NCI-H69 (cell line): ENCODE results near the gene PHF20.
"Not testable (repeated sequence)": the region's sequence is repeated elsewhere in the genome, so short reads cannot be mapped to it uniquely, and the experiment has no call there.

Source experiments
- DNase-seq: peaks from one replicate; lab custom pipeline; 2025; lab: John Stamatoyannopoulos, UW

The PHF20 gene

DNA sequence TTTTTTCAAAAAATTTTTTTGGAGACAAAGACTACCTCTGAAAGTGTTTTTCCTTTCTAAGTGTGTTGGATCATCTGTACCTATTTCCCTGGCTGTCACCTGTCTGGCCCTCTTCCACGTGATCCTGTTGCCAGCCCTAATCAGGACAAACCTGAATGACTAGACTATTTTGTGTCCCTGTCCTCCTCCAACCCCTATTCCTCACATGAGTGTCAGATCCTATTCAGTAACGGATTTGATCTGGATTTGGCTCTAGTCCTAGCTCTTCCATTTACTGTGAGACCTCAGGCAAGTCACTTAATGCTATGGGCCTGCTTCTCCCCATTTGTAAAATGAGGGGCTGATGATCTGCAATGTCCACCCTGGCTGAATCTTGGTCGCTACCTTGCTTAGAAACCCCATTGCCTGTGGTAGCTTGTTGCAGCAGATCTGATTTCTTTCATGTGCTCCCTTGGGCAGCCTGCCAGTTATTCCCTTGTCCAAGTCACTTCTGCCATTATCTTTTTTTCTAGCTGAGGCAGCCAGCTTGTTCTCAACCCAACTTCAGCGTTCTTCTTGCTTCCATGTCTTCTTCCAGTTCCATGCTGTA, 4.8 kb downstream of the PHF20 start:
- DNase-seq = peak; percentile 73

DNA sequence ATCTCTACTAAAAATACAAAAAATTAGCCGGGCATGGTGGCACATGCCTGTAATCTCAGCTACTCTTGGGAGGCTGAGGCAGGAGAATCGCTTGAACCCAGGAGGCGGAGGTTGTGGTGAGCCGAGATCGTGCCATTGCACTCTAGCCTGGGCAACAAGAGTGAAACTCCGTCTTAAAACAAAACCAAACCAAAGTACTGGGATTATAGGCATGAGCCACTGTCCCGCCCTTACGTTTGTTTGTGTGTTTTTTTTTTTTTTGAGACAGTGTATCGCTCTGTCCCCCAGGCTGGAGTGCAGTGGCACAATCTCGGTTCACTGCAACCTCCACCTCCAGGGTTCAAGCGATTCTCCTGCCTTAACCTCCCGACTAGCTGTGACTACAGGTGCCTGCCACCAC, 12.0 kb downstream of the PHF20 start:
- not testable (repeated sequence) for DNase-seq

- DNase-seq = not testable (repeated sequence)
Observed at GRCh38 chr20:35785541-35785940, 13.7 kb downstream of the PHF20 start.

DNA sequence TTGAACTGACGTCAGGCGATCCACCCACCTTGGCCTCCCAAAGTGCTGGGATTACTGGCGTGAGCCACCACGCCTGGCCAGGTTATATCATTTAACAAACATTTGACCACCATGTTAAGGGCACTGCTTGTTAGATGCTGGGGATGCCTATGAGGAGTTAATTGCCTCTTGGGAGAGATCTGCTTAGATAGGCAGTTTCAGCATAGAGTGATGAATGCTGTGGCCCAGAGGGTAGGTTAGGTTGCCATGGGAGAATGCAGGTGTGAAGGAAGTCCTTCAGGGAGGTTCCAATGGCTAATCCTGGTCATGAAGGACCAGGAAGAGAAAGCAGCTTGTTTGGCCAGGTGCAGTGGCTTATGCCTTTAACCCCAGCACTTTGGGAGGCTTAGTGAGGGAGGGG, 17.0 kb downstream of the PHF20 start:
- no peak for DNase-seq

- no peak for DNase-seq
Observed at GRCh38 chr20:35791097-35791496, 19.3 kb downstream of the PHF20 start.

GRCh38 chr20:35791821-35792220, 20.0 kb downstream of the PHF20 start:
- DNase-seq = no peak

GRCh38 chr20:35792740-35793139, 20.9 kb downstream of the PHF20 start:
- DNase-seq = no peak

- DNase-seq = no peak
Observed at GRCh38 chr20:35796571-35796970, 24.8 kb downstream of the PHF20 start.

GRCh38 chr20:35801865-35802264, 30.1 kb downstream of the PHF20 start:
- no peak for DNase-seq

DNA sequence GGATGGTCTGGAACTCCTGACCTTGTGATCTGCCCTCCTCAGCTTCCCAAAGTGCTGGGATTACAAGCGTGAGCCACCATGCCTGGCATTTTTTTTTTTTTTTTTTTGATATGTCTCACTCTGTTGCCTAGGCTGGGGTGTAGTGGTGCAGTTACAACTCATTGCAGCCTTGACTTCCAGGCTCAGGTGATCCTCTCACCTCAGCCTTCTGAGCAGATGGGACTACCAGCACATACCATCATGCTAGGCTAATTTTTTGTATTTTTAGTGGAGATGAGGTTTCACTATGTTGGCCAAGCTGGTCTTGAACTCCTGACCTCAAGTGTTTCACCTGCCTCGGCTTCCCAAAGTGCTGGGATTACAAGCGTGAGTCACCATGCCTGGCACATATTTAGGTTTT, 34.3 kb downstream of the PHF20 start:
- DNase-seq = no peak

- no peak for DNase-seq
Observed at GRCh38 chr20:35807877-35808276, 36.1 kb downstream of the PHF20 start.

- no peak for DNase-seq
Observed at GRCh38 chr20:35820715-35821114, 48.9 kb downstream of the PHF20 start.

DNA sequence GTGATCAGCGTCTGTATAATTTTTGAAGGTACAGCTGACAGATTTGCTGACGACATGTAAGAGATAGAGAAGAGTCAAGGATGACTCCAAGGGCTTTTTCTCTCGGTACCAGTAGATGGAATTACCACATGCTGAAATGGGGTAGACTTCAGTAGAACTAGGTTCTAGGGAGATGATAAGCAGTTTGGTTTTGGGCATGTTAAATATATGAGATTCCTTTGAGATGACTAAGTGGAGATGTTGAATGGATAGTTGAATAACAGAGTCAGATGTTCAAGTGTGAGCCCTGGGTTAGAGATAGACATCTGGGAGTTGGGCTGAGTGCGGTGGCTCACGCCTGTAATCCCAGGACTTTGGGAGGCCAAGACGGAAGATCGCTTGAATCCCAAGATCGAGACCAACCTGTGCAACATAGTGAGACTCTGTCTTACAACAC, 50.0 kb downstream of the PHF20 start:
- no peak for DNase-seq

DNA sequence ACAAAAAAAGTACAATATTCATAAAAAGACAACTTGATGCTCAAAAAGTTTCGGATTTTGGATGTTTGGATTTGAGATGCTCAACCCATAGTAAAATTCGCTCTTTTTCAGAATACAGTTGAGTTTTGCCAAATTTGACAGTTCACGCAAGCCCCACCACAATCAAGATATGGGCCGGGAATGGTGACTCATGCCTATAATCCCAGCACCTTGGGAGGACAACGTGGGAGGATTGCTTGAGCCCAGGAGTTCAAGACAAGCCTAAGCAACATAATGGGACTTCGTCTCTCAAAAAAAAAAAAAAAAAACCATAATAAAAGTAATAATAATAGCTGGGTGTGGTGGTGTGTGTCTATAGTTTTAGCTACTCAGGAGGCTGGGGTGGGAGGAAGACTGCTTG, 51.3 kb downstream of the PHF20 start:
- DNase-seq = no peak

DNA sequence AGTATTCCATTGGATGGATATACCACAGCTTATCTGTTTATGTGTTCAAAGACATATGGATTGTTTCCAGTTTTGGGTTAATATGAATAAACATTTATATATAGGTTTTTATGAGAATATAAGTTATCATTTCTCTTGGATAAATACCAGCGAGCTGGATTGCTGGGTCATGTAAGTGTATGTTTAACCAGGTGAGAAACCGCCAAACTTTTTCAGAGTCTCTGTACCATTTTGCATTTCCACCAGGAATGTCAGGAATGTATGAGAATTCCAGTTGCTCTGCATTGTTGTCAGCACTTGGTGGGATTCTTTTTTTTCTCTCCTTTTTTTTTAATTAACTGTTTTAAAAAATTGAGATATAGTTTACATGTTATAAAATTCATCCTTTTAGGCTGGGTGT, 52.1 kb downstream of the PHF20 start:
- no peak for DNase-seq

- DNase-seq = no peak
Observed at GRCh38 chr20:35826397-35826998, 54.7 kb downstream of the PHF20 start.

GRCh38 chr20:35828434-35828833, 56.6 kb downstream of the PHF20 start:
- DNase-seq = peak; percentile 31

DNA sequence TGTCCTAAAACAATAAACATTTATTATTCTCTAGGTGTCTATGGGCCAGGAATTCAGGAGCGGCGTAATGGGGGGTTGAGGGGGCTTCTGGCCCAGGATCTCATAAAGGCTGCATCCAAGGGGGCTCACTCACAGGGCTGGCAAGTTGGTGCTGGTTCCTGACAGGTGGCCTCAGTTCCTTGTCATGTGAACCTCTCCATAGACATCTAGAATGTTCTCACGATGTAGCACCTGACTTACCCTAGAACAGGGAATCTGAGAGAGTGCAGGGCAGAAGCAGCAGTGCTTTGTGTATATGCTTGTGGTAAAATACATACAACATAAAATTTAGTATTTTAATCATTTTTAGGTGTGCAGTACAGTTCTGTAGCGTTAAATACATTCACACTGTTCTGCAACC, 57.1 kb downstream of the PHF20 start:
- DNase-seq = no peak

- no peak for DNase-seq
Observed at GRCh38 chr20:35830264-35830663, 58.4 kb downstream of the PHF20 start.

- no peak for DNase-seq
Observed at GRCh38 chr20:35831029-35831428, 59.2 kb downstream of the PHF20 start.

DNA sequence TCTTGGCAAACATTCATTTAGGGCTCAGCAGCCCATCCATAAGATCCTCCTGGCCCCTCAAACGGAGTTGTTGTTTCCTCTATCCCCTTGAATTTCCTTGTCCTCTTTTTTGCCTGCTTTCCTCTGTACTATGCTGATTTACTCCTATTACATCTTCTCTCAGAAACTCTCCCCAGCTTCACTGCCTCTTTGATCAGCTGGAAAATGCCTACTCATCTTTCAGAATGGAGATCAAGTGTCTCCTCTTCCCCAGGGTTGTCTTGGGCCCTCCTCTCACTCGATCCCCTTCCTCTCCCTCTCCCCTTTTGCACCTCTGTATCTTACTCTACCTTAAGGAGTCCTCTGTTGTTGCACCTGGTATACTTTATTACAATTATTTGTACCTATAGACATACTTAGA, 60.2 kb downstream of the PHF20 start:
- DNase-seq = no peak

DNA sequence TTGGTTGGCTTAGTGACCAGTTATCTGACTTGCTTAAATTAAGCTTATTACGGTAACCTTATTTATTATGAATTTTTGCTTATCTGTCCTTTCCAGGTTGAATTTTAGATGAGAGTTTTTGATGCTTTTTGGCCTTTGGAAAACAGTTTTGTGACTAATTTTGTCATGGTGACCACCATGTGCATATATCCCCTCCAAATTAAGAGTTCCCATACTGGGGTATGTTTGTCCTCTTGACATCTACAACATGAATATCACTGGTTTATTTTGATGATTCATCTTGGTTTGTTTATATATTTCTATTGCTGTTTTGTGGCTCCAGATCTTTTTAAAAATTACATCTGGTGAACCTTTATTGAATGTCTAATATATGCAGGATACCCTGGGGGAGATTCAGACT, 61.4 kb downstream of the PHF20 start:
- DNase-seq = no peak

DNA sequence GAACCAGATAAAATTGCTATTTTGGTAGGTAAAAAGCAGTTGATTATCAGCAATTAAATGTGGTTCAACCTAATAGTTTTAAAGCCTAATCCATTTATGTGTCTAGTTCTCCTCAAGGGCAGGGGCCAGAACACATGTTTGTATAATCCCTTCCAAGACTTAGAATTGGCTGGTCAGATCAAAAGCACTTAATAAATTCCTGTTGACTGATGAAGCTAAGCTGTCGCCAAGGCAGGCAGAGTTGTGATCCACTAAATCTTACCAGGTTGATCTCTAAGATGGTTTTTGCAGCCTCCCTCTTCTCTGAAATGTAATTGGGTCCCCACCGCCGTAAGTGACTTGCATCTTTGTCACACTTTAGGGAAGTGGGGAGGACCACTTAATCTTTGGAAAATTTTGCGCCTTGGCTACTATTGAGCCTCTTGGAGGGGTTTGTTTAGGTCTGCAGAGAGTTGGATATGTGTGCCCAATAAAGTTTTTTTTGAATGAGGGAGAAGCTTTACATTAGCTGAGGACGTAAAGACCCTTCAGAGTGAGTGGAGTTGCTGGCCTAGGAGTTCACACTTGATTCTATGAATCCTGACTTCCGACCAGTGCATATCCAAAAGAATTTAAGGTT, 65.9 kb downstream of the PHF20 start:
- no peak for DNase-seq

DNA sequence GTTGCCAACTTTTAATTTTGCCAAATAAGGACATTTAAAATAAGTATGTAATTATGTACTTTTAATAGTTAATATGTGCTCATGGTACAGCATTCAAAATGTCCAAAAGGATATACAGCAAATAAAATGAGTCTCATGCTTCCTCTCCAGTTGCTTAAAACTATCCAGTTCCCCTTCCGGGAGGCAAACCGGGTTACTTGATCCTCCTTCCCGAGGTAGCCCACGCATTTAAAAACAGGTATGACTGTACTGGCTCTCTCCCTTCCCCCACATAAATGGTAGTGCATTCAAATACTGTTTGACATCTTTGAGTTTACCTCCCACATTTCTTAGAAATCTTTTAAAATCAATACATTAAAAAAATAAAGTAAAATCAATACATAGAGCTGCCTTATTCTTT, 66.4 kb downstream of the PHF20 start:
- DNase-seq = no peak
